Measurements from ENCODE around the gene IL1RAP.

GRCh38 chr3:190680691-190681090, 166.8 kb downstream of the IL1RAP start:
- TF ChIP-seq REST (IDR thresholded peaks at IDR 0.05; ENCODE audit: unreplicated experiment) (no peak), CREB1 (CRISPR knock-in tag; IDR thresholded peaks at IDR 0.05; ENCODE audit: low read depth) (no peak), POLR2AphosphoS5 (IDR thresholded peaks at IDR 0.05; ENCODE audit: low read depth) (no peak)
